ENCODE results near the gene ASCC3.

Gene ASCC3

DNA sequence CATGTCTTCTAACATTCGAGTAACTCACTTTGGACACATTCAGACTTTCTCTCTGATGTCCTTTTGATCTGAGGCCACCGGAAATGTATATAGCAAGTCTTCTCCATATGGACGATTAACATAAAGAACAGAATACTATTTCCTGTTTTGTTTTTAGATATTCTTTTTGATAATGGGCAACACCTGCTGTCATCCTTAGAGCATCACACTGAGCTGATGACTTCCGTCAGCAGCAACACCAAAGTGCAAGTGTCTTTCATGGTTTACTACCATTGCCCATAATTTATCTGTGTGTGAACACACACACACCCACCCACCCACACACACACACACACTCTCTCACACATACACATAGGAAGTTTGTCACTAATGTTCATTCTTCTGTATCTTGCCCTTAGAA, 303.7 kb downstream of the ASCC3 start:
- H3K9me2 ChIP-seq (ENCODE audit: low read depth, low read length), result no peaks in the 10 kb centered on the region
- H3K4me3 ChIP-seq (ENCODE audit: low read depth, low read length, poor library complexity, severe bottlenecking), result no peak overlapping the region
- peak overlapping the region; percentile 31 for H3K27ac ChIP-seq (ENCODE audit: low read depth, low read length, poor library complexity, severe bottlenecking)
- TF ChIP-seq EZH2 (IDR thresholded peaks at IDR 0.05; ENCODE audit: borderline replicate concordance, low read length), result no peak
- TF ChIP-seq, protein P1, sequence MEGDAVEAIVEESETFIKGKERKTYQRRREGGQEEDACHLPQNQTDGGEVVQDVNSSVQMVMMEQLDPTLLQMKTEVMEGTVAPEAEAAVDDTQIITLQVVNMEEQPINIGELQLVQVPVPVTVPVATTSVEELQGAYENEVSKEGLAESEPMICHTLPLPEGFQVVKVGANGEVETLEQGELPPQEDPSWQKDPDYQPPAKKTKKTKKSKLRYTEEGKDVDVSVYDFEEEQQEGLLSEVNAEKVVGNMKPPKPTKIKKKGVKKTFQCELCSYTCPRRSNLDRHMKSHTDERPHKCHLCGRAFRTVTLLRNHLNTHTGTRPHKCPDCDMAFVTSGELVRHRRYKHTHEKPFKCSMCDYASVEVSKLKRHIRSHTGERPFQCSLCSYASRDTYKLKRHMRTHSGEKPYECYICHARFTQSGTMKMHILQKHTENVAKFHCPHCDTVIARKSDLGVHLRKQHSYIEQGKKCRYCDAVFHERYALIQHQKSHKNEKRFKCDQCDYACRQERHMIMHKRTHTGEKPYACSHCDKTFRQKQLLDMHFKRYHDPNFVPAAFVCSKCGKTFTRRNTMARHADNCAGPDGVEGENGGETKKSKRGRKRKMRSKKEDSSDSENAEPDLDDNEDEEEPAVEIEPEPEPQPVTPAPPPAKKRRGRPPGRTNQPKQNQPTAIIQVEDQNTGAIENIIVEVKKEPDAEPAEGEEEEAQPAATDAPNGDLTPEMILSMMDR (IDR thresholded peaks at IDR 0.05; ENCODE audit: low read length), result no peak
- H3K36me3 ChIP-seq (ENCODE audit: insufficient read depth, low read length), result no peaks in the 10 kb centered on the region
- no peaks in the 10 kb centered on the region for H4K20me1 ChIP-seq (ENCODE audit: insufficient read depth, low read length)
- H3F3A ChIP-seq (ENCODE audit: insufficient read depth, low read length), result no peaks in the 10 kb centered on the region
- peaks cover 10% of the 10 kb centered on the region for H3K4me1 ChIP-seq (ENCODE audit: insufficient read depth, low read length, severe bottlenecking)
- no peak overlapping the region for H3K9ac ChIP-seq (ENCODE audit: low read length)
- H2AFZ ChIP-seq (ENCODE audit: low read length), result no peak overlapping the region
- 0 out of 2 replicates have a peak, but pooled peaks cover 2% of the 10 kb centered on the region for H3K9me3 ChIP-seq (ENCODE audit: low read length)
- 0 out of 2 replicates have a peak overlapping the region, but pooled peaks have one; percentile 6 for H3K4me2 ChIP-seq (ENCODE audit: low read length)
- no peaks in the 10 kb centered on the region for H3K27me3 ChIP-seq (ENCODE audit: insufficient read depth, low read length)
- H3K79me2 ChIP-seq (ENCODE audit: insufficient read depth, low read length), result no peaks in the 10 kb centered on the region

DNA sequence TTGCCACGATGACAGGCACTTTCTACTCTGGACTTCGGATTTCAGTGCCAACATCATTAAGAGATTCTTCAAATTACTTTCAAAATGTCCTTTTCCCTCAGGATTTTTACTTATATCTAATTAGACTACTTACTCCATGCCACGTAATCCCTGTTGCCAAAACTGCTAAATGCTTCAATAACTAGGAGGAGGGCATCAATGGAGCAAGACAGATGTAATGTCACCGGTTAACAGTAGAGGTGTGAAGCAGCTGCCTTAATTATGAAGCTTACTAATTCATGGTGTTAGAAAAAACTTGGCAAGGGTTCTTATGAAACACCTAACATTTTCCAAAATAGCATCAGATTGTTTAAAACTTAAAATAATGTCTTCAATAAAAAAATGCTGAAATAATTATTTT, 305.2 kb downstream of the ASCC3 start:
- no peak overlapping the region for H3K4me3 ChIP-seq (ENCODE audit: low read depth, low read length, poor library complexity, severe bottlenecking)
- no peaks in the 10 kb centered on the region for H3K9me2 ChIP-seq (ENCODE audit: low read depth, low read length)
- H3K4me1 ChIP-seq (ENCODE audit: insufficient read depth, low read length, severe bottlenecking), result peaks cover 10% of the 10 kb centered on the region
- no peak overlapping the region for H3K27ac ChIP-seq (ENCODE audit: low read depth, low read length, poor library complexity, severe bottlenecking)
- 0 out of 2 replicates have a peak, but pooled peaks cover 2% of the 10 kb centered on the region for H3K9me3 ChIP-seq (ENCODE audit: low read length)
- no peaks in the 10 kb centered on the region for H3K79me2 ChIP-seq (ENCODE audit: insufficient read depth, low read length)
- no peaks in the 10 kb centered on the region for H3K27me3 ChIP-seq (ENCODE audit: insufficient read depth, low read length)
- no peaks in the 10 kb centered on the region for H4K20me1 ChIP-seq (ENCODE audit: insufficient read depth, low read length)
- H3K9ac ChIP-seq (ENCODE audit: low read length), result no peak overlapping the region
- TF ChIP-seq, protein P1 (IDR thresholded peaks at IDR 0.05; ENCODE audit: low read length), result no peak
- TF ChIP-seq EZH2 (IDR thresholded peaks at IDR 0.05; ENCODE audit: borderline replicate concordance, low read length), result no peak
- H2AFZ ChIP-seq (ENCODE audit: low read length), result no peak overlapping the region
- no peak overlapping the region for H3K4me2 ChIP-seq (ENCODE audit: low read length)
- no peaks in the 10 kb centered on the region for H3F3A ChIP-seq (ENCODE audit: insufficient read depth, low read length)
- H3K36me3 ChIP-seq (ENCODE audit: insufficient read depth, low read length), result 0 out of 2 replicates have a peak, but pooled peaks cover 7% of the 10 kb centered on the region

DNA sequence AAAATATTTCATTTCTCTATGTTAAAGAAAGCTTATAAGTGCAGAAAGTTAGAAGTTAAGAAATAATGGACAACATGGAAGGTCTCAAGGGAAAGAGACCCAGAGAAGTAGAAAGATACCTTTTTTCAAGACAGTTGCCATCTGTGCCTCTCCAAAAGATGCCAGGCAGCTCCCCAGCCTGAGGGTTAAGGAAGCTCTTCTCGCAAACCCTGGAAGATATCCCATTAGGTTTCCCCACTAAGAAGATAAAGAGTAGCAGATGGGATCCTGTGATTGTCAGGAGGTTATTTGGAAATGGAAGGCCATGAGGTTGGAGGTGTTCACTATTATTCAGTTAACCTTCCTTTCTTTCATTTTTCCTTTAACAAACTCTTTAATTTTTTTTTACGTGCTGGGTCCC, 306.3 kb downstream of the ASCC3 start:
- Histone ChIP-seq H3K9me3 (ENCODE audit: low read length) (0 out of 2 replicates have a peak, but pooled peaks cover 2% of the 10 kb centered on the region), H4K20me1 (ENCODE audit: insufficient read depth, low read length) (no peaks in the 10 kb centered on the region), H3K27me3 (ENCODE audit: insufficient read depth, low read length) (no peaks in the 10 kb centered on the region), H3K79me2 (ENCODE audit: insufficient read depth, low read length) (no peaks in the 10 kb centered on the region), H3F3A (ENCODE audit: insufficient read depth, low read length) (no peaks in the 10 kb centered on the region), H2AFZ (ENCODE audit: low read length) (no peak overlapping the region), H3K4me1 (ENCODE audit: insufficient read depth, low read length, severe bottlenecking) (peaks cover 10% of the 10 kb centered on the region), H3K9me2 (ENCODE audit: low read depth, low read length) (no peaks in the 10 kb centered on the region), H3K4me2 (ENCODE audit: low read length) (no peak overlapping the region), H3K9ac (ENCODE audit: low read length) (no peak overlapping the region), H3K27ac (ENCODE audit: low read depth, low read length, poor library complexity, severe bottlenecking) (no peak overlapping the region), H3K4me3 (ENCODE audit: low read depth, low read length, poor library complexity, severe bottlenecking) (no peak overlapping the region), H3K36me3 (ENCODE audit: insufficient read depth, low read length) (peaks cover 16% of the 10 kb centered on the region; the same call in 1 of the 2 replicates)
- no peak for TF ChIP-seq EZH2 (IDR thresholded peaks at IDR 0.05; ENCODE audit: borderline replicate concordance, low read length)
- TF ChIP-seq, protein P1 (IDR thresholded peaks at IDR 0.05; ENCODE audit: low read length), result no peak

Measured in OCI-LY1 (cell line).